Measurements from ENCODE around the gene HDAC4. TPM values are rescaled to one million over a fixed set of nuclear protein-coding genes. Genes with fewer than 3 reads are reported as not detected.

Gene HDAC4
- total and polyA plus RNA-seq, 2 experiments from 2014 or later, result 8.1 to 41.8 TPM

DNA sequence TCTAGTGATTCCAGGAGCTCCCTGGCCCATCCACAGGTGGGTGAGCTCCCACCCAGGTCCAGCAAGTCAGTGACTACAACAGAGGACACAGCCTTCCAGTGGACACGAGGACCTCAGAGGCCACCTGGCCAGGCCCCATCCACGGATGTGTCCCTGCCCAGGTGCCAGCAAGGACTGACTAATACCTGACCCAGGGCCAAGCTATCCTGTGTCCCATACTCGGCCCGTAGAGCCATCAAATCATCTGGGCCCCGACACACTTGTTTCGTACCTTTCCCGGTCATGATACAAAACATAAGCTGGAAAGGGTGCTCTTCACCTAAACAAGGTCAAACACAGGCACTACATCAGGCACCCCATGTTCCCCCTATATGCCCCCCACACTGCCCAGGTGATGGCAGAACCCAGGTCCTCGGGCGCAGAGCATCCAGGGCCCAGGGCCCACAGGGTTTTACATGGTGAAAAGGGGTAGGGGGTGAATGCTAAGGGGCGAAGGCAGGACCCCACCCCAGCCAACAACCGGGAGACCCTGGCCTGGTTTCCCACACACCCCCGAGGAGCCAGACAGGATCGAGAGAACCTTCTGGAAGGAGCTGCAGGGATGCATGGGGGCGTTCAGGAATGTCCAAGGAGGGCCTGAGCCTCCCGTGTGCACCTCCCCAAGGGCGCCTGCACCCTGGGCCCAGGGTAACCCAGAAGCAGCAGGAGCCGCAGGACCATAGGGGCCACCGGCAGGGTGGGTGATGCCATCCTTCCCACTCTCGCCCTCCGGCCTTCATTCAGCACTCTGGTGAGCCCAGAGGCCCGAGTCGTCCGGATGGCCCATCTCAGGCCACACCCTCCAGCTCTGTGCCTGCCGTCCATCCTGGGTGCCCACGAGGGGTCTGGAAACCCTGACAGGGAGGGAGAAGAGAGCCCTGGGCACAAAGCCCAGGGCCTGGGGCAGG, 94.3 kb downstream of the HDAC4 start:
- Histone ChIP-seq H2AFZ (no peak overlapping the region), H3K4me1 (ENCODE audit: insufficient read depth) (no peaks in the 10 kb centered on the region; the same call in 1 of the 2 replicates), H3K27me3 (ENCODE audit: insufficient read depth) (no peaks in the 10 kb centered on the region), H4K20me1 (replicated peaks; ENCODE audit: insufficient read depth) (peaks cover 24% of the 10 kb centered on the region), H3F3A (replicated peaks; ENCODE audit: low read depth) (no peaks in the 10 kb centered on the region), H3K79me2 (replicated peaks; ENCODE audit: insufficient read depth) (peaks cover 85% of the 10 kb centered on the region), H3K9me2 (ENCODE audit: insufficient read depth) (no peaks in the 10 kb centered on the region), H3K4me2 (no peak overlapping the region), H3K36me3 (ENCODE audit: insufficient read depth) (no peaks in the 10 kb centered on the region), H3K4me3 (no peak overlapping the region), H3K27ac (ENCODE audit: low read depth) (no peak overlapping the region)
- TF ChIP-seq STAT1 (IDR thresholded peaks at IDR 0.05; ENCODE audit: unreplicated experiment), result no peak
- Mint-ChIP-seq H3K9me3 (no peaks in the 10 kb centered on the region; the same call in 2 of the 3 replicates), H3K4me1 (peaks cover 50% of the 10 kb centered on the region), H3K36me3 (ENCODE audit: low read depth) (peaks cover 3% of the 10 kb centered on the region; the same call in 2 of the 3 replicates), H3K4me3 (no peak overlapping the region), H3K27me3 (ENCODE audit: insufficient read depth, low read depth, poor library complexity) (peaks cover 8% of the 10 kb centered on the region), H3K27ac (peak overlapping the region; percentile 77; the same call in 1 of the 2 replicates)
- ATAC-seq, result no peak
- DNase-seq (ENCODE audit: low spot score), result no peak

- H3K36me3 Mint-ChIP-seq (ENCODE audit: low read depth), result peaks cover 3% of the 10 kb centered on the region; the same call in 2 of the 3 replicates
- H3K9me2 ChIP-seq (ENCODE audit: insufficient read depth), result no peaks in the 10 kb centered on the region
- H3K4me3 Mint-ChIP-seq, result no peak overlapping the region
- H3K4me1 ChIP-seq (ENCODE audit: insufficient read depth), result no peaks in the 10 kb centered on the region; the same call in 1 of the 2 replicates
- peaks cover 87% of the 10 kb centered on the region for H3K79me2 ChIP-seq (replicated peaks; ENCODE audit: insufficient read depth)
- peaks cover 58% of the 10 kb centered on the region for H3K4me1 Mint-ChIP-seq
- peak overlapping the region; percentile 14; the same call in 1 of the 2 replicates for H3K27ac ChIP-seq (ENCODE audit: low read depth)
- peaks cover 6% of the 10 kb centered on the region for H3K27me3 Mint-ChIP-seq (ENCODE audit: insufficient read depth, low read depth, poor library complexity)
- H3F3A ChIP-seq (replicated peaks; ENCODE audit: low read depth), result no peaks in the 10 kb centered on the region
- no peaks in the 10 kb centered on the region; the same call in 2 of the 3 replicates for H3K9me3 Mint-ChIP-seq
- 0 out of 2 replicates have a peak overlapping the region, but pooled peaks have one; percentile 77 for H3K27ac Mint-ChIP-seq
- H3K4me2 ChIP-seq, result no peak overlapping the region
- H3K27me3 ChIP-seq (ENCODE audit: insufficient read depth), result no peaks in the 10 kb centered on the region
- DNase-seq (ENCODE audit: low spot score) (peak; percentile 1), ATAC-seq (no peak)
- H3K36me3 ChIP-seq (ENCODE audit: insufficient read depth), result no peaks in the 10 kb centered on the region
- peaks cover 25% of the 10 kb centered on the region for H4K20me1 ChIP-seq (replicated peaks; ENCODE audit: insufficient read depth)
- H3K4me3 ChIP-seq, result no peak overlapping the region
- H2AFZ ChIP-seq, result no peak overlapping the region
- no peak for TF ChIP-seq POLR2AphosphoS5 (IDR thresholded peaks at IDR 0.05; ENCODE audit: low read depth)
- TF ChIP-seq, protein P1, sequence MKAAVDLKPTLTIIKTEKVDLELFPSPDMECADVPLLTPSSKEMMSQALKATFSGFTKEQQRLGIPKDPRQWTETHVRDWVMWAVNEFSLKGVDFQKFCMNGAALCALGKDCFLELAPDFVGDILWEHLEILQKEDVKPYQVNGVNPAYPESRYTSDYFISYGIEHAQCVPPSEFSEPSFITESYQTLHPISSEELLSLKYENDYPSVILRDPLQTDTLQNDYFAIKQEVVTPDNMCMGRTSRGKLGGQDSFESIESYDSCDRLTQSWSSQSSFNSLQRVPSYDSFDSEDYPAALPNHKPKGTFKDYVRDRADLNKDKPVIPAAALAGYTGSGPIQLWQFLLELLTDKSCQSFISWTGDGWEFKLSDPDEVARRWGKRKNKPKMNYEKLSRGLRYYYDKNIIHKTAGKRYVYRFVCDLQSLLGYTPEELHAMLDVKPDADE (IDR thresholded peaks at IDR 0.05), result no peak
- TF ChIP-seq, protein P2, sequence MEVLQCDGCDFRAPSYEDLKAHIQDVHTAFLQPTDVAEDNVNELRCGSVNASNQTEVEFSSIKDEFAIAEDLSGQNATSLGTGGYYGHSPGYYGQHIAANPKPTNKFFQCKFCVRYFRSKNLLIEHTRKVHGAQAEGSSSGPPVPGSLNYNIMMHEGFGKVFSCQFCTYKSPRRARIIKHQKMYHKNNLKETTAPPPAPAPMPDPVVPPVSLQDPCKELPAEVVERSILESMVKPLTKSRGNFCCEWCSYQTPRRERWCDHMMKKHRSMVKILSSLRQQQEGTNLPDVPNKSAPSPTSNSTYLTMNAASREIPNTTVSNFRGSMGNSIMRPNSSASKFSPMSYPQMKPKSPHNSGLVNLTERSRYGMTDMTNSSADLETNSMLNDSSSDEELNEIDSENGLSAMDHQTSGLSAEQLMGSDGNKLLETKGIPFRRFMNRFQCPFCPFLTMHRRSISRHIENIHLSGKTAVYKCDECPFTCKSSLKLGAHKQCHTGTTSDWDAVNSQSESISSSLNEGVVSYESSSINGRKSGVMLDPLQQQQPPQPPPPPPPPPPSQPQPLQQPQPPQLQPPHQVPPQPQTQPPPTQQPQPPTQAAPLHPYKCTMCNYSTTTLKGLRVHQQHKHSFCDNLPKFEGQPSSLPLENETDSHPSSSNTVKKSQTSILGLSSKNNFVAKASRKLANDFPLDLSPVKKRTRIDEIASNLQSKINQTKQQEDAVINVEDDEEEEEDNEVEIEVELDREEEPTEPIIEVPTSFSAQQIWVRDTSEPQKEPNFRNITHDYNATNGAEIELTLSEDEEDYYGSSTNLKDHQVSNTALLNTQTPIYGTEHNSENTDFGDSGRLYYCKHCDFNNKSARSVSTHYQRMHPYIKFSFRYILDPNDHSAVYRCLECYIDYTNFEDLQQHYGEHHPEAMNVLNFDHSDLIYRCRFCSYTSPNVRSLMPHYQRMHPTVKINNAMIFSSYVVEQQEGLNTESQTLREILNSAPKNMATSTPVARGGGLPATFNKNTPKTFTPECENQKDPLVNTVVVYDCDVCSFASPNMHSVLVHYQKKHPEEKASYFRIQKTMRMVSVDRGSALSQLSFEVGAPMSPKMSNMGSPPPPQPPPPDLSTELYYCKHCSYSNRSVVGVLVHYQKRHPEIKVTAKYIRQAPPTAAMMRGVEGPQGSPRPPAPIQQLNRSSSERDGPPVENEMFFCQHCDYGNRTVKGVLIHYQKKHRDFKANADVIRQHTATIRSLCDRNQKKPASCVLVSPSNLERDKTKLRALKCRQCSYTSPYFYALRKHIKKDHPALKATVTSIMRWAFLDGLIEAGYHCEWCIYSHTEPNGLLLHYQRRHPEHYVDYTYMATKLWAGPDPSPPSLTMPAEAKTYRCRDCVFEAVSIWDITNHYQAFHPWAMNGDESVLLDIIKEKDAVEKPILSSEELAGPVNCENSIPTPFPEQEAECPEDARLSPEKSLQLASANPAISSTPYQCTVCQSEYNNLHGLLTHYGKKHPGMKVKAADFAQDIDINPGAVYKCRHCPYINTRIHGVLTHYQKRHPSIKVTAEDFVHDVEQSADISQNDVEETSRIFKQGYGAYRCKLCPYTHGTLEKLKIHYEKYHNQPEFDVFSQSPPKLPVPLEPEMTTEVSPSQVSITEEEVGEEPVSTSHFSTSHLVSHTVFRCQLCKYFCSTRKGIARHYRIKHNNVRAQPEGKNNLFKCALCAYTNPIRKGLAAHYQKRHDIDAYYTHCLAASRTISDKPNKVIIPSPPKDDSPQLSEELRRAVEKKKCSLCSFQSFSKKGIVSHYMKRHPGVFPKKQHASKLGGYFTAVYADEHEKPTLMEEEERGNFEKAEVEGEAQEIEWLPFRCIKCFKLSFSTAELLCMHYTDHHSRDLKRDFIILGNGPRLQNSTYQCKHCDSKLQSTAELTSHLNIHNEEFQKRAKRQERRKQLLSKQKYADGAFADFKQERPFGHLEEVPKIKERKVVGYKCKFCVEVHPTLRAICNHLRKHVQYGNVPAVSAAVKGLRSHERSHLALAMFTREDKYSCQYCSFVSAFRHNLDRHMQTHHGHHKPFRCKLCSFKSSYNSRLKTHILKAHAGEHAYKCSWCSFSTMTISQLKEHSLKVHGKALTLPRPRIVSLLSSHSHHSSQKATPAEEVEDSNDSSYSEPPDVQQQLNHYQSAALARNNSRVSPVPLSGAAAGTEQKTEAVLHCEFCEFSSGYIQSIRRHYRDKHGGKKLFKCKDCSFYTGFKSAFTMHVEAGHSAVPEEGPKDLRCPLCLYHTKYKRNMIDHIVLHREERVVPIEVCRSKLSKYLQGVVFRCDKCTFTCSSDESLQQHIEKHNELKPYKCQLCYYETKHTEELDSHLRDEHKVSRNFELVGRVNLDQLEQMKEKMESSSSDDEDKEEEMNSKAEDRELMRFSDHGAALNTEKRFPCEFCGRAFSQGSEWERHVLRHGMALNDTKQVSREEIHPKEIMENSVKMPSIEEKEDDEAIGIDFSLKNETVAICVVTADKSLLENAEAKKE (CRISPR knock-in tag; IDR thresholded peaks at IDR 0.05), result no peak
- no peak for TF ChIP-seq REST (IDR thresholded peaks at IDR 0.05; ENCODE audit: unreplicated experiment)
- TF ChIP-seq EZH2phosphoT487 (IDR thresholded peaks at IDR 0.05; ENCODE audit: unreplicated experiment), result no peak
- TF ChIP-seq STAT1 (IDR thresholded peaks at IDR 0.05; ENCODE audit: unreplicated experiment), result no peak
- TF ChIP-seq ZNF114 (CRISPR knock-in tag; IDR thresholded peaks at IDR 0.05), result no peak
These were observed 95.0 kb downstream of the HDAC4 start for GRCh38 chr2:239305771-239306170.

All from GM23338 (cell line).